Activated CD4-positive, alpha-beta T cell treated with anti-CD3 and anti-CD28 coated beads, Interleukin-2, amount 50 U/mL, for 1 hour (primary cell): Measurements from ENCODE around the gene SLC5A10.
"Not testable (repeated sequence)": the region's sequence is repeated elsewhere in the genome, so short reads cannot be mapped to it uniquely, and the experiment has no call there.

Experiments
- DNase-seq: peaks from one replicate; pipeline ENCODE4 v3.0.0-alpha.2; 2020

SLC5A10 gene

GRCh38 chr17:18951941-18952842 is at the start of gene SLC5A10:
TSS of gene SLC5A10 (plus strand) at chr17:18952165. CDS start at chr17:18952206, 41 bp downstream.
- DNase-seq = no peak

- no peak for DNase-seq
Measured at GRCh38 chr17:18904482-18904881, 47.5 kb upstream of the SLC5A10 start.

DNA sequence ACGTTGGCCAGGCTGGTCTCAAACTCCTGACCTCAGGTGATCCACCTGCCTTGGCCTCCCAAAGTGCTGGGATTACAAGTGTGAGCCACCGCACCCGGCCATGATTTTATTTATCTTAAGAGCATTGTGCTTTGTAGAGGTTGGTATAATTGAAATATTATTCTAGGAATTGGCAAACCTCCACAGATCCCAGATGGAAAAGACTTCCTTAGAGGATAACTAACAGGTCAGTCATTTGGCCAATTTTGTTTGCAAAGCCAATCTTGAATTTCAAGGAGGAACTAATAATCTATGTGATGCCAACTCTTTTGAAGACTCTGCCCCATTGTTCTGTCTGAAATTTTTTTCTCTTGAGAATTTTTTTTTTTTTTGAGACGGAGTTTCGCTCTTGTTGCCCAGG is 46.7 kb upstream of the SLC5A10 start:
- no peak for DNase-seq

DNA sequence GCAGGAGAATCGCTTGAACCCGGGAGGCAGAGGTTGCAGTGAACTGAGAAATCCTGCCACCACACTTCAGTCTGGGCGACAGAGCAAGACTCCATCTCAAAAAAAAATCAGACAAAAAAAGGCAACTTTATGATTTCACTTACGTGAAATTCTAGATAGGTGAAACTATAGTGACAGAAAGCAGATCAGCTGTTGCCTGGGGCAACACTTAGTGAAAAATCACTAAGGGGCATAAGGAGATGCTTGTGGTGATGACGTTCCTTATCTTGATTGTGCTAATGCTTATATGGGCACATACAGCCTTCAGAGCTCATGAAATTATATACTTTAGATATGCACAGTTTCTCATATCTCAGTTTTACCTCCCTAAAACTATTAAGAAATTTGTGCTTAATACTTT is 41.6 kb upstream of the SLC5A10 start:
- DNase-seq = no peak

GRCh38 chr17:18910881-18911280 is 41.1 kb upstream of the SLC5A10 start:
- DNase-seq = no peak

GRCh38 chr17:18916816-18917500 is 35.0 kb upstream of the SLC5A10 start:
- no peak for DNase-seq

DNA sequence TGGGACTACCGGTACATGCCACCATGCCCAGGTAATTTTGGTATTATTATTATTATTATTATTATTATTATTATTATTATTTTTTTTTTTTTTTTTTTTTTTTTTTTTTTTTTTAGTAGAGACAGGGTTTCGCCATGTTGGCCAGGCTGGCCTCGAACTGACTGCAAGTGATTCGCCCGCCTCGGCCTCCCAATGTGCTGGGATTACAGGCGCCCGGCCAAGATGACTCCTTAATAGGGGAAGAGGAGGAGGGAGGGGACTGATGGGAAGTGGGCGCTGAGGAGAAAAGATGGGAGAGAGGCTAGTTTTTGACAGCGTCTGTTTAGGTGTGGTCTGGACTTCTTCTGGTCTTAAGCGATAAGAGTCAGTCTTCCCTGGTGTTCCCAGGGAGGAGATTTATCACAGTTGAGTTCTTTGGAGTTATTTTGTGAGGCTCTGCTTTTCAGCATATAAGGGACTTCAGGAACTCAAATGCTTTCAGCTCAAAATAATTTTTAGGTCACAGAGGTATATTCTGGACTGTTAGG is 34.4 kb upstream of the SLC5A10 start:
- no peak for DNase-seq

DNA sequence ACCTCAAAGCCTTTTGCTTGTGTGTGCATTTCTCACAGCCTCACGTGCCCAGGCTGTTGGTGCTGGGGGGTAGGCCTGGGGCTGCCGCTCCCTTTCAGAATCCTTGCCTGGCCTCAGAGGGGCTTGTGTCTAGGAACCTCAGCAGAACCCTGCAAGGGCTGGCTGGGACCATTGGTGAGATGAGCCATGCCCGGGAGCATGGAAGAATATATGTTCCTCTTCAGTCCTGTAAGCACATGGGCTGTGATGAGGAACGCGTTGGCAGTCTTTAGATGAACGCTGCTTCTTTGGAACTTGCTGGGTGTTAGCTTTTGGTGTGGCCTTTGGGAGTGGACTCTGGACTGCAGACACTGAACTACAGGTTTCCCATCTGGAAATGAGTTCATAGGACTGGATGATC is 32.0 kb upstream of the SLC5A10 start:
- no peak for DNase-seq

GRCh38 chr17:18920911-18921441 is 31.0 kb upstream of the SLC5A10 start:
- DNase-seq = no peak

- DNase-seq = no peak
Measured at GRCh38 chr17:18921485-18921884, 30.5 kb upstream of the SLC5A10 start.

GRCh38 chr17:18921912-18922451 is 30.0 kb upstream of the SLC5A10 start:
- no peak for DNase-seq

DNA sequence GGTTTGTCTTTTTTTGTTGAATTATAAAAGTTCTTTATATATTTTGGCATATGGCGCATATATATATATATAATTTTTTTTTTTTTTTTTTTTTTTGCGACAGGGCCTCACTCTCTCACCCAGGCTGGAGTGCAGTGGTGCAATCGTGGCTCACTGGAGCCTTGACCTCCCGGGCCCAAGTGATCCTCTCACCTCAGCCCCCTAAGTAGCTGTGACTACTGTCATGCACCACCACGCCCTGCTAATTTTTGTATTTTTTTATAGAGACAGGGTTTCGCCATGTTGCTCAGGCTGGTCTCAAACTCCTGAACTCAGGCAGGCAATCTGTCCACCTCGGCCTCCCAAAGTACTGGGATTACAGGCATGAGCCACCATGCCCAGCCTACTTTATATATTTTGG is 29.4 kb upstream of the SLC5A10 start:
- not testable (repeated sequence) for DNase-seq

GRCh38 chr17:18925187-18925586 is 26.8 kb upstream of the SLC5A10 start:
- no peak for DNase-seq

- DNase-seq = no peak
Measured at GRCh38 chr17:18928628-18929125, 23.3 kb upstream of the SLC5A10 start.

- DNase-seq = no peak
Measured at GRCh38 chr17:18932360-18933055, 19.5 kb upstream of the SLC5A10 start.

DNA sequence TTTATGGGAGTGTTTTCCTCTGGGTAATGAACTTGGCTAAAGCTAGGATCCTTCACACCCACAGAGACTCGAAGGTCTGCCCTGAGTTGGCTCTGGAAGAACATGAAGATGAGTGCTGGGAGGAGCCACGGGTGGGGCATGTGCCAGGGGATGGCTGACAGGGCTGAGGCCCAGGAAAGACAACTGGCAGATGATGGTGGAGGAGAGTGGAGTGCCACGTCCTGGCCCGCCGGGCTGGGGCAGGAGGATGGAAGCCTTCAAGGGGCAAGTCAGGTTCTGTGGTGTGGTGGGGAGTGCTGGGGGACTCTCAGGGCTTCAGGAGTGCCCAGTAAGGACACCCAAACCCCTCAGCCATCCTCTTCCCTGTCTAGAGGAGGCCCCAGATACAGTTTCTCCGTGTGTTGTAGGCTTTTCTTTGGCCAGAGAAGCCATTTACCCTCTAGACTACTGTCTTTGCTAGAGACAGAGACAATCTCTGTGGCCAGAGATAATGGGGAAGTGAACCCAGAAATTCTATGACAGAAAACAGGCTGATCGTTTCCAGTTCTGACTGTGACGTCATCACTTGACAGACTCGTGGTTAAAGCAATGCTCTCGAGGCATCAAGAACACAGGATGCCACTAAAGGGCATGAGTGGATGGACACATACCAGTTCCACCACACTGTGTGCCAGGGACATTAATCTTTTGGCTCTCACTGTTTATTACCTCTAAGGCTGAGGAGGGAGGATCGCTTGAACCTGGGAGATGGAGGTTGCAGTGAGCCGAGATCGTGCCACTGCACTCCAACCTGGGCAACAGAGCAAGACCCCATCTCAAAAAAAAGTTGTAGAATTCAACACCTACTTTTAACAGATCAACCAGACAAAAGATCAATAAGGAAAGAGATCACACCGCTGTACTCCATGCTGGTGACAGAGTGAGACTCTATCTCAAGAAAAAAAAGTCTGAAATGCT is 18.6 kb upstream of the SLC5A10 start:
- DNase-seq = no peak

DNA sequence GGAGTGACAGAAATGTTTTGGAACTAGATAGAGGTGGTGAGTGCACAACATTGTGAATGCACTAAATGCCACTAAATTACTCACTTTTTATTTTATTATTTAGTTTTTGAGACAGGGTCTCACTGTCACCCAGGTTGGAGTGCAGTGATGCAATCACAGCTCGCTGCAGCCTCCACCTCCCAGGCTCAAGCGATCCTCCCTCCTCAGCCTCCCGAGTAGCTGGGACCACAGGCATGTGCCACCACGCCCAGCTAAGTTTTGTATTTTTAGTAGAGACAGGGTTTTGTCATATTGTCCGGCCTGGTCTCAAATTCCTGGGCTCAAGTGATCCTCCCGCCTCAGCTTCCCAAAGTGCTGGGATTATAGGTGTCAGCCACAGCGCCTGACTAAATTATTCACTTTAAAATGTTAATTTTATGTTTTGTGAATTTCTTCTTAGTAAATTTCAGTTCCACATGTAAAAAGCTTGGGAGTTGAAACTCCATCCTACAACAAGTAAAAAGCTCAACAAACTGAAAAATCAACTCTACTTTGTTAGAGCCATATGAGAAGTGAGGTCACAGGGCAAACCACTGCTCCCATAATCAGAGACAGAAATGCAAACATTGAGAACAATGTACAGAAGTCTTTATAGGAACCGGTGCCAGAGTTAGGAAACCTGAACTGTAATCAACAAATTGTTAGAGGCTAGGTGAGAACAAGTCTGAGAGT is 13.8 kb upstream of the SLC5A10 start:
- DNase-seq = no peak

GRCh38 chr17:18938692-18939023 is 13.3 kb upstream of the SLC5A10 start:
- DNase-seq = no peak

DNA sequence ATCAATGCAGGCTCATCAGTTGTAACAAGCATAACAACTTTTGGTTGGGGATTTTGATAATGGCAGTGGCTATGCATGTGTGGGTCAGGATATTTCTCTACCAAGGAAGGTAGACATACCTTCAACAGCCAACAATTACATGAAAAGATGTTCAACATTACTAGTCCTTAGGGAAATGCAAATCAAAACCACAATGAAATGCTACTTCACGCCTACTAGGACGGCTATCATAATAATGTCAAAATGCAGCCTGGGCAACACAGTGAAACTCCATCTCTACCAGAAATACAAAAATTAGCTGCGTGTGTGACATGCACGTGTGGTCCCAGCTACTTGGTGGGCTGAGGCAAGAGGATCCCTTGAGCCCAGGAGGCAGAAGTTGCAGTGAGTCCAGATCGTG is 7.3 kb upstream of the SLC5A10 start:
- DNase-seq = no peak

- no peak for DNase-seq
Measured at GRCh38 chr17:18946536-18946935, 5.4 kb upstream of the SLC5A10 start.

- DNase-seq = no peak
Measured at GRCh38 chr17:18947866-18948265, 4.1 kb upstream of the SLC5A10 start.
